ENCODE measurements around the gene STAC2.

DNA sequence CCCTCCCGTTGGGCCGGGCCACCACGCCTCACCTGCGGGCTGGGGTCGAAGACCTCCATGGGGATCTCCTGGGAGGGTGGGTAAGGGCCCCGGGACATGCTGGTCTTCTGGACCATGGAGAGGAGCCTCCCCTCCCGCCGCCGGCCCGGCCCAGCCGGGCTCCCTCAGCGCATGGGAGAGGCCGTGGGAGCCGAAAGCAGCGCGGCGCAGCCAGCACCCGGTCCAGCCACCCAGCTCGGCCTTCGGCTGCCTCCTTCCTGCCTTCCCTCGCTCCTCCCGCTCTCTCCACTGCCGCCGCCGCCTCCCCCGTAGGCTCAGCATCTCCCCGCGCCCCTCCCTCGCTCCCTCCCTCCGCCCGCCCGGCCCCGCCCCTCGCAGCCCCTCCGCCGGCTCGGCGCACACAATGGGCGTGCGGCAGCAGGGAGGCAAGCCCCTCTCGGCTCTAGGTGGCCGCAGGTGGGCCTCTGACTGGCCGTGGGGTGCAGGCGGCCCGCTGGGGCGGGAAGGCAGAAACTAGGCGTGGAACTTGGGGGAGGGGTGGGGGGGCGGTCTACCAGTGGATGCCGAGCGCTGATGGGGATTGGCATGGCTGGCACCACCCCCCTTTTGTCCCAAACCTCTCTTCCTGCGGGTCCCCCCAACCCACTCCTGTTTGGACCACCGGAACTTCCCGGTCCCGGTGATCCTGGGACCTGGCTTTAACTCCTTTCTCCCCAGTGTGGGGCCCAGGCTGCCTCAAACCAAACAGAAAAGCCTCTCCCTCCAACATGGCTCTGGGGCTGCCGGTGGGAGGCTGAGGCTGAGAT is 28.2 kb downstream of the STAC2 start, which contains the start of gene CACNB1:
- TF ChIP-seq, protein P1, sequence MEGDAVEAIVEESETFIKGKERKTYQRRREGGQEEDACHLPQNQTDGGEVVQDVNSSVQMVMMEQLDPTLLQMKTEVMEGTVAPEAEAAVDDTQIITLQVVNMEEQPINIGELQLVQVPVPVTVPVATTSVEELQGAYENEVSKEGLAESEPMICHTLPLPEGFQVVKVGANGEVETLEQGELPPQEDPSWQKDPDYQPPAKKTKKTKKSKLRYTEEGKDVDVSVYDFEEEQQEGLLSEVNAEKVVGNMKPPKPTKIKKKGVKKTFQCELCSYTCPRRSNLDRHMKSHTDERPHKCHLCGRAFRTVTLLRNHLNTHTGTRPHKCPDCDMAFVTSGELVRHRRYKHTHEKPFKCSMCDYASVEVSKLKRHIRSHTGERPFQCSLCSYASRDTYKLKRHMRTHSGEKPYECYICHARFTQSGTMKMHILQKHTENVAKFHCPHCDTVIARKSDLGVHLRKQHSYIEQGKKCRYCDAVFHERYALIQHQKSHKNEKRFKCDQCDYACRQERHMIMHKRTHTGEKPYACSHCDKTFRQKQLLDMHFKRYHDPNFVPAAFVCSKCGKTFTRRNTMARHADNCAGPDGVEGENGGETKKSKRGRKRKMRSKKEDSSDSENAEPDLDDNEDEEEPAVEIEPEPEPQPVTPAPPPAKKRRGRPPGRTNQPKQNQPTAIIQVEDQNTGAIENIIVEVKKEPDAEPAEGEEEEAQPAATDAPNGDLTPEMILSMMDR (IDR thresholded peaks at IDR 0.05), result no peak
- peak; percentile 15 to 58 for TF ChIP-seq POLR2A (IDR thresholded peaks at IDR 0.05)

Measured in adrenal gland (tissue), 5 donors.